PC-3 (cell line): Measurements from ENCODE around the gene GALNT1. TPM values are rescaled to one million over a fixed set of nuclear protein-coding genes. Genes with fewer than 3 reads are reported as not detected.

Experiments used
- ATAC-seq: fragments of 200-7000 bp; cut with Tn5 transposase; 2 replicates; pipeline ENCODE4 v1.9.1; 2020; ENCODE audit warnings: mild to moderate bottlenecking, moderate library complexity
- BruUV-seq: library from RNA; stranded (reverse); fragments of 400-500 nt; replicated peaks from 2 replicates; lab custom pipeline; 2021; lab: Mats Ljungman, UMichigan
- CTCF ChIA-PET: fragments of 300-600 bp; sonication (Branson Sonifier 250); formaldehyde crosslinking; loops from one replicate; lab custom pipeline; 2022; ENCODE audit warnings: antibody characterized with exemption; lab: Charles Lee
- POLR2A ChIA-PET: fragments of 300-600 bp; sonication (Branson Sonifier 250); formaldehyde crosslinking; loops from one replicate; lab custom pipeline; 2022; ENCODE audit warnings: antibody characterized with exemption; ENCODE audit not compliant: unreplicated experiment; lab: Charles Lee
- DNase-seq: peaks from one replicate; pipeline ENCODE4 v3.0.0-alpha.2; 2015
- H2AFZ ChIP-seq: fragments of 300-600 bp; sonication (generic); 2 replicates; pipeline ENCODE4 v1.6.0; 2016; ENCODE audit warnings: antibody characterized with exemption, low read length
- H3F3A ChIP-seq: fragments of 300-600 bp; sonication (generic); one replicate; pipeline ENCODE4 v1.6.0; 2017; ENCODE audit warnings: antibody characterized with exemption, low read length, control low read depth, mild to moderate bottlenecking; ENCODE audit not compliant: unreplicated experiment
- H3K27ac ChIP-seq: fragments of 300-600 bp; sonication (generic); 2 replicates; pipeline ENCODE4 v1.5.1; 2016; ENCODE audit warnings: mild to moderate bottlenecking, low read length
- H3K27me3 ChIP-seq: fragments of 300-600 bp; sonication (generic); 2 replicates; pipeline ENCODE4 v1.6.1; 2016; ENCODE audit warnings: low read length, mixed read lengths
- H3K36me3 ChIP-seq: fragments of 300-600 bp; sonication (generic); 2 replicates; pipeline ENCODE4 v1.6.1; 2016; ENCODE audit warnings: low read depth, mixed run types, low read length, mixed read lengths
- H3K4me1 ChIP-seq: fragments of 300-600 bp; sonication (generic); 2 replicates; pipeline ENCODE4 v1.5.1; 2016; ENCODE audit warnings: low read length; ENCODE audit not compliant: insufficient read depth
- H3K4me2 ChIP-seq: fragments of 300-600 bp; sonication (generic); 2 replicates; pipeline ENCODE4 v1.6.0; 2016; ENCODE audit warnings: low read length
- H3K4me3 ChIP-seq: fragments of 300-600 bp; sonication (generic); 2 replicates; pipeline ENCODE4 v1.5.1; 2016; ENCODE audit warnings: mild to moderate bottlenecking, low read length, mixed read lengths
- H3K79me2 ChIP-seq: fragments of 300-600 bp; sonication (generic); 2 replicates; pipeline ENCODE4 v1.6.1; 2017; ENCODE audit warnings: low read length, mixed read lengths
- H3K9ac ChIP-seq: fragments of 300-600 bp; sonication (generic); 2 replicates; pipeline ENCODE4 v1.6.0; 2016; ENCODE audit warnings: mild to moderate bottlenecking, low read length
- H3K9me2 ChIP-seq: fragments of 300-600 bp; sonication (generic); replicated peaks from 2 replicates; pipeline ENCODE4 v1.6.1; 2016; ENCODE audit warnings: mixed run types, low read length, mixed read lengths
- H3K9me3 ChIP-seq: fragments of 300-600 bp; sonication (generic); 2 replicates; pipeline ENCODE4 v1.6.1; 2016; ENCODE audit warnings: low read length, mixed read lengths
- H4K20me1 ChIP-seq: fragments of 300-600 bp; sonication (generic); 2 replicates; pipeline ENCODE4 v1.6.1; 2016; ENCODE audit warnings: low read length, mixed read lengths
- EZH2 ChIP-seq: fragments of 300-600 bp; sonication (generic); IDR thresholded peaks from one replicate; pipeline ENCODE4 v1.6.1; 2017; ENCODE audit warnings: antibody characterized with exemption, mild to moderate bottlenecking, low read length; ENCODE audit not compliant: unreplicated experiment
- EZH2phosphoT487 ChIP-seq: fragments of 300-600 bp; sonication (generic); IDR thresholded peaks from 2 replicates; pipeline ENCODE4 v1.6.1; 2018; ENCODE audit warnings: mild to moderate bottlenecking, antibody characterized with exemption, low read length, borderline replicate concordance
- intact Hi-C: fragments of 100-400 bp; cut with micrococcal nuclease; formaldehyde crosslinking; loops from 2 replicates; pipeline ENCODE4 v1.9.0; 2023
- total RNA-seq: library from RNA; depleted of rRNA; stranded (reverse); fragments of >200 nt; gene quantifications from 2 replicates; pipeline ENCODE4 v1.2.3, GENCODE V29; 2014
- TF ChIP-seq, protein P1 (sequence below): fragments of 300-600 bp; sonication (generic); conservative IDR thresholded peaks from 2 replicates; pipeline ENCODE4 v1.5.1; 2017; ENCODE audit warnings: antibody characterized with exemption, low read depth, mild to moderate bottlenecking, low read length

GALNT1 gene
- total RNA-seq, 1 experiment from 2014 or later = 25.0 TPM

DNA sequence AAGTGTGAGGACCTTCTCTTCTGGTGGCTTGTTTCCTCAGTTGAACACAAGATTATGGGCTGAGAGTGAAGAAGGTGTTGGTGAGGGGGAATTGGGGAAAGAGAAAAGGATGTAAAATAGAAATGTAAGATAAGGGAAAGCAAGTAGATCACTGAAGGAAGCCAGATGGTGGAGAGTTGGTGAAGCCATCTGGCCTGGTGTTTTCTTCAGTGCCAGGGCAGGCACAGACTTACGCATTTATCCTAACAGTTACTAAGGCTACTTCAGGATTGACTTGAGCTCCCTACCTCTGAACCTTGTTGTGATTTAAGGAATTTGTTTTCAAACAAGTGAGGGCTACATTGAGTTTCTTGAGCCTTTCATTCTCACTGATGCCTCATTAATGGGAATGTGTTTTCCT is 113.8 kb downstream of the GALNT1 start:
- Histone ChIP-seq H4K20me1 (no peaks in the 10 kb centered on the region), H3K27ac (no peak overlapping the region), H3F3A (no peaks in the 10 kb centered on the region), H3K9me3 (no peaks in the 10 kb centered on the region), H3K27me3 (no peaks in the 10 kb centered on the region), H3K36me3 (no peaks in the 10 kb centered on the region), H3K9me2 (no peaks in the 10 kb centered on the region), H2AFZ (no peak overlapping the region), H3K9ac (no peak overlapping the region), H3K4me3 (no peak overlapping the region), H3K79me2 (no peaks in the 10 kb centered on the region), H3K4me1 (no peaks in the 10 kb centered on the region), H3K4me2 (no peak overlapping the region)
- no TSS peak for BruUV-seq
- POLR2A ChIA-PET = no interaction called here
- DNase-seq = no peak
- TF ChIP-seq EZH2phosphoT487 = no peak
- no peak for TF ChIP-seq EZH2
- TF ChIP-seq, protein P1, sequence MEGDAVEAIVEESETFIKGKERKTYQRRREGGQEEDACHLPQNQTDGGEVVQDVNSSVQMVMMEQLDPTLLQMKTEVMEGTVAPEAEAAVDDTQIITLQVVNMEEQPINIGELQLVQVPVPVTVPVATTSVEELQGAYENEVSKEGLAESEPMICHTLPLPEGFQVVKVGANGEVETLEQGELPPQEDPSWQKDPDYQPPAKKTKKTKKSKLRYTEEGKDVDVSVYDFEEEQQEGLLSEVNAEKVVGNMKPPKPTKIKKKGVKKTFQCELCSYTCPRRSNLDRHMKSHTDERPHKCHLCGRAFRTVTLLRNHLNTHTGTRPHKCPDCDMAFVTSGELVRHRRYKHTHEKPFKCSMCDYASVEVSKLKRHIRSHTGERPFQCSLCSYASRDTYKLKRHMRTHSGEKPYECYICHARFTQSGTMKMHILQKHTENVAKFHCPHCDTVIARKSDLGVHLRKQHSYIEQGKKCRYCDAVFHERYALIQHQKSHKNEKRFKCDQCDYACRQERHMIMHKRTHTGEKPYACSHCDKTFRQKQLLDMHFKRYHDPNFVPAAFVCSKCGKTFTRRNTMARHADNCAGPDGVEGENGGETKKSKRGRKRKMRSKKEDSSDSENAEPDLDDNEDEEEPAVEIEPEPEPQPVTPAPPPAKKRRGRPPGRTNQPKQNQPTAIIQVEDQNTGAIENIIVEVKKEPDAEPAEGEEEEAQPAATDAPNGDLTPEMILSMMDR = no peak
- CTCF ChIA-PET = no interaction called here
- ATAC-seq = no peak
- intact Hi-C loops = no loop called here

DNA sequence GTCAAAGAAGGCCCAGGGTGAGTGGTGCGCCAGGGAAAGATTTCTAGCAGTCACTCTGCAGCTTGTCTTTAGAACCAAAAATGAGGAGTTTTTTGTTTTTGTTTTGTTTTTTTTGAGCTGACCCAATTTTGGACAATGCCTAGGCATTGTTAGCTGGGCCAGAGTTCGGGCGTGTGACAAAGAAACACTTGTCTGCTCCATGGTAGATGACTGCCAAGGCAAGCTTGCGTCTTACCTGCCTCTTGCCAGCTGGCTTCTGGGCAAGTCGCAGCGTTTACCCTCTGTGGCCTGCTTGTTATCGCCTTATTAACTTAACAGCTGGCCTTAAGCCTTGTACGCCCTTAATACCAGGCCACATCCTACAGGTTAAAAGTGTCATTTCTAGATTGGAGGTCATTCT is 114.3 kb downstream of the GALNT1 start:
- DNase-seq (no peak), ATAC-seq (no peak)
- no peak overlapping the region for H3K4me3 ChIP-seq
- H3K27ac ChIP-seq = no peak overlapping the region
- no peak overlapping the region for H2AFZ ChIP-seq
- no peaks in the 10 kb centered on the region for H3K27me3 ChIP-seq
- H3K9me3 ChIP-seq = no peaks in the 10 kb centered on the region
- H3K4me2 ChIP-seq = no peak overlapping the region
- no peak overlapping the region for H3K9ac ChIP-seq
- ChIA-PET POLR2A (no interaction called here), CTCF (no interaction called here)
- BruUV-seq = no TSS peak
- TF ChIP-seq EZH2 (no peak), EZH2phosphoT487 (no peak)
- TF ChIP-seq, protein P1 = no peak
- H3K4me1 ChIP-seq = no peaks in the 10 kb centered on the region
- H3F3A ChIP-seq = no peaks in the 10 kb centered on the region
- no peaks in the 10 kb centered on the region for H3K36me3 ChIP-seq
- H3K9me2 ChIP-seq = no peaks in the 10 kb centered on the region
- H3K79me2 ChIP-seq = no peaks in the 10 kb centered on the region
- H4K20me1 ChIP-seq = no peaks in the 10 kb centered on the region
- intact Hi-C loops = no loop called here

DNA sequence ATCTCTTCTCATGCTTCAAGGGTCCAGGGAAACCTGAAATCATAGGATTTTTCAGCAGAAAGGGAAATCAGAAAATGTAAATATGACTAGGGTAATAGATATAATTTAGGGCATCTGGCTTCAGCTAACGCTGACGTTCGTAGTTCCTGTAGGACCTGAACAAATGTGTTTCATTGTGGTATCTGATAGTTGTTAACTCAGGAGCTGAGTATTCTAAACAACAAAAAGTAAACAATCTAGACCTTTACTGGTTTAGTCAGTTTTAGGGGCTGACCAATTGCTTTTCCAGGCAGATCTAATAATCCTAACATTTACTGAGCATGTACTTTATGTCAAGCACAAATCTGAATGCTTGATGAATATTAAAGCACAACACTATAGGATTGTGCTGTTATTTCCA is 114.8 kb downstream of the GALNT1 start:
- Histone ChIP-seq H4K20me1 (no peaks in the 10 kb centered on the region), H3K27ac (no peak overlapping the region), H3K36me3 (no peaks in the 10 kb centered on the region), H3K4me2 (no peak overlapping the region), H3K4me1 (no peaks in the 10 kb centered on the region), H3K27me3 (no peaks in the 10 kb centered on the region), H3F3A (no peaks in the 10 kb centered on the region), H3K9ac (no peak overlapping the region), H3K79me2 (no peaks in the 10 kb centered on the region), H3K4me3 (no peak overlapping the region), H3K9me2 (no peaks in the 10 kb centered on the region), H3K9me3 (no peaks in the 10 kb centered on the region), H2AFZ (no peak overlapping the region)
- TF ChIP-seq, protein P1 = no peak
- no peak for TF ChIP-seq EZH2phosphoT487
- no peak for TF ChIP-seq EZH2
- ATAC-seq (no peak), DNase-seq (no peak)
- POLR2A ChIA-PET = no interaction called here
- intact Hi-C loops = no loop called here
- CTCF ChIA-PET = no interaction called here
- no TSS peak for BruUV-seq
